GM10847 (cell line): ENCODE measurements around the gene PAK6.

ENCODE experiments used
- POLR2A ChIP-seq: IDR thresholded peaks from 2 replicates; pipeline ENCODE4 v1.6.1; 2011; ENCODE audit not compliant: insufficient read length; ENCODE audit errors: extremely low read depth

PAK6 gene

DNA sequence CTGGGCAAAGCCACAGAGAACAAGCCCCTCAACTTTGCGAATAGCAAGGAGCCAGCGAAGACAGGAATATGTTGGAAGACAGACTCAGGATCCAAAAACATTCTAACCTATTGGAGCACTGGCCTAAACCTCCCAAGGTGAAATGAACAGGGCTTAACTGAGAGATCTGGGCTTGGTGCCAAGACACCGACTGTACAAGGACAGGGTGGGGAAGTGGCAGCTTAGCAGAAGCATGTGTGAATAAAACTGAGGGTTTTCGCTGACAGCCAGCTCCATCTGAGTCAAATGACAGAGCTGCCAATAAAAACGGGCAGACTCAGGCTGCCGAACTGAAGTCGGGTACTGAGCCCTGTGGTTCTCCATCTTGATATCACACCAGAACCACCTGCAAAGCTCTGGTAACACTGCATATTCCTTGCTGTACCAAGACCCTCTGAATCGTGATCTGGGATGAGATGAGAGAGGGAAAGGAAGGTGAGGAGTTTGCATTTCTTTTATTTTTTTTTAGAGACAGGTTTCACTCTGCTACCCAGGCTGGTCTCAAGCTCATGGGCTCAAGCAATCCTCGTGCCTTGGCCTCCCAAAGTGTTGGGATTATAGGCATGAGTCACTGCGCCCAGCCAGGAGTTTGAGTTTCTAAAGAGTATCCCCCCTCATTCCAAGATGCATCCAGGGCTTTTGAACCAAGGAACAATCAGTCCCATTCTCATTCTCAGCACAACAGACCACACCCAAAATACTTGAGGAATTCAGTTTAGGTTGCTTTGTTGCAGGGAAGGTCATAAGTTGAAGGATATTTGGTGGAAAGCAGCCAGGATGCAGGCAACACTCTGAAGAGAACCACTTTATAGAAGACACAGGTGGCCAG is 74.9 kb downstream of the PAK6 start:
- no peak for TF ChIP-seq POLR2A

DNA sequence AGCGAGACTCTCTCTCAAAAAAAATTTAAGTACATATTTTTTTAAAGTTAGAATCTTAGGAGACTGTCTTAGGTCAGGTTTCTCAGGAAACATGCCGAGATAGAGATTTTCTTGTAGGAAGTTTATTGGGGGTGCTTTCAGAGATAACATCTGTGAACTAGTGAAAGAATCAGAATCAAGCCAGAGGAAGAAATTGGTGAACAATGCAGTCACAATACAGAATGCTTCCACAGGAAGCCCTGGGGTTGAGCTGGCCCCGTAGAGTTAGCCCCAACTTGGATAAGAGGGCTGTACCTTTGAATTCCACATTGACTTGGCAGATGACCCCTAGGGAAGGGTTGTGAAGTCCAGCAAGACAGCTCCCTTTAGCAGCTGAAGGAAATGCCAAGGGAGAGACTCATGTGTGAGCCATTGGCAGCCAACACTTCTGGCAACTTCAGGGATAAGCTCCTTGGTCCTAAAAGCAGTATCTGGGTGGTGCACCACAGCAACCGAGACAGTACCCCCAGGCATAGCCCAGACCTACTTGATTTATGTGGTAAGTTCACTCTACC is 75.9 kb downstream of the PAK6 start:
- no peak for TF ChIP-seq POLR2A

DNA sequence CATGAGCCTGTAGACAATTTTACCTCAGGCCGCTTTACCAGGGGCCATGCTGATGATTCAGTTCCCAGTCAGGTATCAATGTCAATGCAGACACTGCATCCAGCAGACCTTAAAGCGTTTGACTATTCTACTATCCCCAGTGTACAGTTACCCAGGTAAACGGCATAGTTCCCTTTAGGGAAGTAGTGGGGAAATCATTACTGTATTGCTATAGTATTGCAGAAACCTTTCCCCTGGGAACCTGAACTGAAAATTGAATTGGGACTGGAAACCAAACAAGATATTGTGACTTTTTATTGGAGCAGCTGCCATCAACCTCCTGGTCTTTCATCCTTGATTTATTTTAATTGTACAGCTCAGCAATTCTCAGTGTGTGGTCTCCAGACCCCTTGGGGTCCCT is 78.1 kb downstream of the PAK6 start:
- TF ChIP-seq POLR2A = no peak

DNA sequence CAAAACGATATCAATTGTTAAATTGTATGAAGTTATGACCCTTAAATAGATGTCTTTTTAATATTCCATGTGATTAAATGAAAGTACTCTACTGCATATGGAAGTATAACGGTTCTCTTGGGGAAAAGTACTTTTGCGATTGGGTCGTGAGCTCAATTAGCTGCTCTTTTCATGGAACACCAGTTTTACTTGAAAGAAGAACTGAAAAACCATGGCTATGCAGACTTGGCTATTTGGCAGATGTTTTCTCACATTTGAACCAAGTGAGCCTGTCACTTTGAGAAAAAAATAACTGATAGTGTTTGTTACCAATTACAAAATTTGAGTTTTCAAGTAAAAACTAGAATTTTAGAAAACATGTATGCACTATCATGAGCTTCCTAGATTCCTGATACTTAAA is 78.7 kb downstream of the PAK6 start:
- TF ChIP-seq POLR2A = no peak

DNA sequence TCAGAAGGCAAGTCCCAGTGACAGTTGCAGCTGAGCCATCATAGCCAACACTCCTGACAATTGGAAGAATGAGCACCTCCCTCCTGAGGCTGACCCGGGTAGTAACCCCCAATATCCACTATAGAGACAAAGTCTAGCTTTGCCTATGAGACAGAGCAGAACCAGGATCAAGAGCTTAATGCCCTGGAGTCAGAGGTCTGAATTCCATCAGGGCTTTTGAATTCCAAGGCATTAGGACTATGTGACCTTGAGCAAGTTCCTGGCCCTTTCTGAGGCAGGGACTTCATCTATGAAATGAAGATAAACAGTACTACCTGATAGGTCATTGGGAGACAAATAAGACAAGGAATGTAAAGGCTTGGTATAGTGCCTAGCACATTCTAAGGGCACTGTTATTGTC is 81.5 kb downstream of the PAK6 start:
- TF ChIP-seq POLR2A = no peak

DNA sequence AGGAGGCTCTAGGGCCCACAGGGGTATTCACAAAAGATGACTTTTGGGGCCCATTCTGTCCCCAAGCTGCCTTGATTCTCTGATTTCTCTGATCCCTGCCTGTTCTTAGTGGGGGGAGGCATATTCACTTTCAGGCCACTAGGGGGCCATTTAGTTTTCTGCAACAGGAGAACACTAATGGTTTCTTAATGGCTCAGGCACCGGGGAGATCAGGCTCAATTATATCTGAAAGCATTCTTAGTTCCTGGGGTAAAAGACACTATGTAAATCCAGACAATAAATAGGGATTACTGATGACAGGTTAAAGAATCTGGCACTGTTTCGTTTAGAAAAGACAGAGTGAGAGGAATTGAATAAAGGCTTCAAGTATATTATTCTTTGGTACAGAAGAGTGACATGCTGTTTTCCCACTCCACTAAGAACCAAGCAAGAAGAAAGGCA is 82.1 kb downstream of the PAK6 start:
- TF ChIP-seq POLR2A = no peak

DNA sequence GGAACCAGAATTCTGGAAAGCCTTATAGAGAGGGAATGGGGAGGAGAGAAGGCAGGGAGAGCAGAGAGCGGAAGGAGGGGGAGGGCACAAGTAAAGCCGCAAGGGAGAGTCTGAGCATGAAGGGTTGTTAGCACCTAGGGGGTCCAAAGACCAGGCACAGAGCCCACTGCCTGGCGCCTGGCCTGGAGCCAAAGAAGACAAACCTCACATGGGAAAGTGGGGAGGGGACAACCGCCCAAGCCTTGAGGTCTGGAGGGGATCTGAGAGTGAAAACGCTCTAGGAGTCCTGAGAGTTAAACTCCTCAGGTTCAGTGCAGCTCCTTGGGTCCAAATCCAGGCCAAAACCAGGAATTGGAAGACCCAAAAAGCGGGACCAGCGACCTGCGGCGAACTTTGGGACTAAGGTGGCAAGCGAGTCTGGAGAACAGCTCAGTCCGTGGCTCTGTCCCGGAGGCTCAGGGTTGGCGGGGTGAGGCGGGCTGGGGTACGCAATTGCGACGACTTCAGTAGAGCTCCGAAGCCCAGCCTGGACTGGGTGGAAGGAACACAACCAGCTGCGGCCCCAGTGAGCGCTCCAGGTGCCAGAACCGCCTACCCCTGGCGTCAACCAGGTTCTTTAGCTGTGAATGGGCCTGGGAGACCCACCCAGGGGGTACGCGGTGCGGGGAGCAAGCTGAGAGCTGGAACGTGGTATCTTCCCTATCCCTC is 83.8 kb downstream of the PAK6 start:
- TF ChIP-seq POLR2A = no peak

DNA sequence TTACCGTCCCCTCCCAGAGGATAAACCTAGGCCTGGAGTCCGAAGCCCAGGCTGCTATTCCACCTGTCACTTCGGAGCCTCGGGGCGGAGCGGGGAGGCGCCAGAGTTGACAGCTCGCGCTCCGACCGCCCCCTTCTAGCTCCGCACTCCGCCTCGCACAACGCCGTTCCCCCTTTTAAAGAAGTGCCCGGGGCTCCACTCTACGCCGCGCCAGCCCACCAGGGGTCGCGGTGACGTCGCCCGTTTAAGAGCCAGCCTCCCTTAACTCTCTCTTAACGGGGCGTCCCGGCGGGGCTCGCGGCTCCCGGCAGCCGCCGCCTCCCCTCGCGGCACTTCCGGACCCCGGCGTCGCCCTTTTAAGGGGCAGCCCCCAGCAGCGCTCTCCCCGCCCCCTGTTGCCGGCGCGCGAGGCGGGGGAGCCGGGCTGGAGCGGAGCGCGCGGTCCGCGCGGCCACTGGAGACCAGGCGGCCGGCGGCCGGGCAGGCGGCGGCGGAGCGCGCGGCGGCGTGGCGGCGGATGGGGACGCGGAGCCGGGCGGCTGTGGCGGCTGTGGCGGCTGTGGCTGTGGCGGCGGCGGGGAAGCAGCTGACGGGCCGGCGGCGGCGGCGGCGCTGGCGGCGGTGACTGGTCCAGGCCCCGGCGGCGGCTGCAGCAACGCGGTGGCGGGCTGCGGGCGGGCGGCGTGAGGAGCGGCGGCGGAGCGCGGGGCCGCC is 84.5 kb downstream of the PAK6 start, which contains the start of gene INAFM2:
Gene INAFM2 (plus strand): TSS at position 454 of the 714 bp plus-strand sequence. CDS start 364 bp downstream, outside the sequence.
- TF ChIP-seq POLR2A = peak; percentile 20

DNA sequence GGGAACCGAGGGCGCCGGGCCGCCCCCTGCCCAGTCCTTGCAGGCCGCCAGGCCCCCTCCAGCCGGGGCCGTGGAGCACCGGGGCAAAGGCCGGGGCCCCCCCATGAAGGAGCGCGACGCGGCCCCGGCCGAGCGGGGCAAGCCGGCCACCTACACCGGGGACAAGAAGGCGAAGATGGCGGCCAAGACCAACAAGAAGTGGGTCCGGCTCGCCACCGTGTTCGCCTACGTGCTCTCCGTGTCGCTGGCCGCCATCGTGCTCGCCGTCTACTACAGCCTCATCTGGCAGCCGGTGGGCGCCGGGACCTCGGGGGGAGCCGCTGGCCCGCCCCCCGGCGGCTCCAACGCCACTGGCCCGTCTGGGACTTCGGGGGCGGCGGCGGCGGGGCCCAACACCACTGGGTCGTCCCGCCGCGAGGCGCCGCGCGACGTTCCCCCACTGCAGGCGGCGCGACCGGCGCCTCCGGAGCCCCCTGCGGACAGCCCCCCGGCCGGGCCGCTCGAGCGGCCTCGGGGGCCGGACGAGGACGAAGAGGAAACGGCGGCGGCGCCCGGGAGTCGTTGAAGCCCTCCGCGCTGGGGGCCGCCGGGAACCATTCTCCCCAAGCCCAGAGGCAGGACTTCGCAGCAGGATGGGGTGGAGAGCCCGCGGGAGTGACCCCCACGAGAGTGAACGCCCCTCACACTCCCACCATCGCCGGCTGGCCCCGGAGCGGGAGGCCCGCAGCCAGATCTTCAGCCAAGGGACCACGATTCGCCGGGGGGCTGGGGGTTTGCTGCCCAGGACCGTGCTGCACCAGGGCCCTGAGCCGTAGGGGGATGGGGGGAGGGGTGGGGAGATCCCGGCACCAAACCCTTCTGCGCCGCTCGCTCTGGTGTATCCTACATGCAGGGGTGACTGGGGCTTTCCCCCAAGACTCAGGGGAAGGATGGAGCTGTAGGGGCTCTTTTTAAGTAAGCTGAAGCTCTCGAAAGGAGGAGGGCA is 85.4 kb downstream of the PAK6 start:
- no peak for TF ChIP-seq POLR2A

DNA sequence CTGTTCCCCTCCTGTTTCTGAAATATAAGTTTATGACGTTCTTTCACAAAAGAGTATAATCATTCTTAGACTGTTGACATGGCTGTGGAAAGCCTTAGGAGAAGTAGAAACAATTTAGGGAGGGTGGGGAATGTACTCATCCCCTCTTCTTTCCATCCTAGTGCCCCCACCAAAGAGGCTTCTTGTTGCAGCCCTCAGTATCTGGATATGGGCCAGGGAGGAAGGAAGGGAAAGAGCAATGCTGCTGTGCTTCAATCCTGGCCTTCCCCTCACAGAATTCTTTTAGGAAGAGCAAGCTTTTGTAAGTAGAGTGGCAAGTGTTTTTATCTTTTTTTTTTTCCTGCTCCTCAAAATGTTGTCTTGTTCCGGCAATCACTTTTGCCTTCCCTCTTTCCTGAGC is 86.3 kb downstream of the PAK6 start:
- TF ChIP-seq POLR2A = no peak

DNA sequence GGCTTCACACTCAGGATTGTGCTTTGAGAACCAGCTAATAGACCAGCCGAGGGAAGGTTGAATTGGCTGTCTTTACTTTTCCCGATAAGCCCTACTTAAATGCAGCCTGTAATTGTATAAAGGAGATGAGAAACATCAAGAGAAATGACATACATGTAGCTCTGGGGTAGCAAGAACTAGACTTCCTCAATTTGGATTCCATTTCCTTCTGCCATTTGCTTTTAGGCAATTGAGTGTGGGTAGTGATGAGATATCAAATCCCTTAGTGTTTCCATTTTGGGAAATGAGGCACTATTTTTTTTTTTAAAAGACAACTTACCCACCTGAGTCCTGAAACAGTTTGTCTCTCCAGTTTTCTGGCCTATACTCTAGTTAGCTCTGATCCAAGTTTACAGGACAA is 86.8 kb downstream of the PAK6 start:
- TF ChIP-seq POLR2A = no peak
